Spleen (tissue), 7 donors: ENCODE results near the gene ERMARD.

ENCODE experiments used
- CTCF ChIP-seq, 11 experiments: fragments of 200-600 bp in 7 of 11; fragments of 450-650 bp in 4 of 11; sonication (generic) in 4 of 11; IDR thresholded peaks in 8 of 11; conservative IDR thresholded peaks in 3 of 11; 1 replicate in 7 of 11; 2 replicates in 4 of 11; pipeline versions ENCODE4 v1.4.0 to v1.8.0; 2016 to 2021; ENCODE audit warnings: antibody characterized with exemption in 11 of 11, inconsistent platforms in 4 of 11, mild to moderate bottlenecking in 1 of 11
- POLR2A ChIP-seq, 3 donors: fragments of 450-650 bp; IDR thresholded peaks; one replicate each; pipeline ENCODE4 v1.5.1; 2017; ENCODE audit warnings: antibody characterized with exemption in 3 of 3, mild to moderate bottlenecking in 1 of 3
- POLR2AphosphoS5 ChIP-seq, 3 donors: sonication (generic); formaldehyde crosslinking; IDR thresholded peaks; one replicate each; pipeline ENCODE4 v1.5.1; 2017; ENCODE audit warnings: antibody characterized with exemption in 3 of 3
- donor health status: DM: no; HTN: no; CAD: no; lungs with moderate emphysema.
- donor health status: DM: no; HTN: no; CAD: no.
- donor health status: DM: no; HTN: no; CAD: no.

GRCh38 chr6:169792306-169793015 is 41.0 kb downstream of the ERMARD start:
- TF ChIP-seq POLR2A (IDR thresholded peaks at IDR 0.05) (no peak), CTCF (IDR thresholded peaks at IDR 0.05 in 8 of 11, conservative IDR thresholded peaks at IDR 0.05 in 3 of 11) (no peak), POLR2AphosphoS5 (IDR thresholded peaks at IDR 0.05) (no peak)
